HTR-8/SVneo (cell line): ENCODE results near the gene UBE2Q2.
"Not testable (repeated sequence)": the region's sequence is repeated elsewhere in the genome, so short reads cannot be mapped to it uniquely, and the experiment has no call there.

ENCODE experiments used
- DNase-seq: peaks from one replicate; pipeline ENCODE4 v3.0.0; 2011; ENCODE audit warnings: low spot score, mixed read lengths; ENCODE audit not compliant: insufficient read length
- FAIRE-seq: peaks from 2 replicates; lab custom pipeline; 2011; peaks lifted over from hg19 to GRCh38; lab: Jason Lieb, UNC

UBE2Q2 gene

DNA sequence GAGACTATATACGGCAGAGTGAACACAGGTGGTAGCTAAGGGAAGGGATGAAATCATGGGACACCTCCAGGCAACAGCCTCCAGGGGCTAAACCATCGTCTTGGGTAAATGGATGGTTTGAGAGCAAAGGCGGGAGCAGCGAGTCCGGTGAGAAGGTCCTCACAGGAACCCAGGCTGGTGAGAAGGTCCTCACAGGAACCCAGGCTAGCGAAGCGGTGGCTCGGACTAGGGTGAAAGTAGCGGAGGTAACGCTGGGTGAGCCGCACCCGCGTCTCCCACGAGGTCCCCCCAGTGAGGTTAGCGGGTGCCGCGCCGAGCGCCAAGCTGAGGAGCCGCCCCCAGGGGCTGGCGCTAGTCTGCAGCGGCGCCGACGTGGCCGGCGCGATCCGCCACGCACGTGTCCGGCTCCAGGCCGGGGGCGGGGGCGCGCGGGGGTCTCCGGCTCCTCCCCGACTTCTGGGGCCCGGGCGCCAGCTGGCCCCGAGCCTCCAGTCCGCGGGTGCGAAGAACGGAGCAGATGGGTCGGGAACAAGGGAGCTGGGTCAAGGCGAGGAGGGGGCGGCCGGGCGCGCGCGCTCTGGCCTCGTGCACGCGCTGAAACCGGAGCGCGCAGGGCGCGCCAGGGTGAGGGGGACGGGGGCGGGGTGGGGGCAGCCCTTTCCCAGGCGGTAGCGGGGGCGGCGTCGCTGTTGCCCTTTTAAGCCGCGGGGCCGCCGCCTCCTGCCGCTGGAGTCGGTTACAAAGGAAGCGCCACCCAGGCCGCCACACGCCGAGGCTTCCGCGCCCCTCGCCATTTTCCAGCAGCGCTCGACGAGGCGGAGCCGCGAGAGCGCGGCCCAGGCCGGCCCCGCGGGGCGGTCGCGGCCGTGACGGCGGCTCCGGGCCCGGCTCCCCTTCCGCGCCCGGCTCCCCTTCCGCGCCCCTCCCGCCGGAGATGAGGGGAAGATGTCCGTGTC is at the start of gene UBE2Q2:
UBE2Q2 (plus strand) TSS at position 726 of the 956 bp plus-strand sequence; CDS start at position 946, 220 bp downstream.
- no peak for FAIRE-seq

DNA sequence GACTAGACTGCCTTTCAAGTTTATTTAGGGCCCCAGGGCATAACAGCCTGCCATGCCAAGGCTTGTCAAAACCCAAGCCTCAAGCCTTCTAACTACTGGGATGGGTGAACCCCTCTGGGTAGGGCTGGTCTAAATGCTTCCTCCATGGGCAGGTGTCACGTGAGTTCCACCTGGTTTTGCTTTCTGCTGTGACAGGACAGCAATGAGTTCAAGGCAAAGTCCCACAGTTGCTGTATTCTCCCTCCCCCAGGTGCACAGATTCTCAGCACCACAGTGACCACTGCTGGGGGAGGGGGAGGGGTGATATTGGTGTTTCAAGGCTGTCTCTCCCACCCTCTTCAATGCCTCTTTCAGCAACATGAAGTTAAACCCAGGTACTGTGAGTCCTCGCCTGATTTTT is 46.9 kb upstream of the UBE2Q2 start:
- FAIRE-seq (no peak), DNase-seq (no peak)

More for the DNA sequence above, at the start of gene UBE2Q2:
- peak; percentile 59 for DNase-seq

GRCh38 chr15:75797146-75797545 is 46.1 kb upstream of the UBE2Q2 start:
- FAIRE-seq, DNase-seq: not testable (repeated sequence)

- FAIRE-seq (no peak), DNase-seq (no peak)
Measured at GRCh38 chr15:75799190-75799589, 44.1 kb upstream of the UBE2Q2 start.

- FAIRE-seq, DNase-seq: not testable (repeated sequence)
Measured at GRCh38 chr15:75800409-75800808, 42.8 kb upstream of the UBE2Q2 start.

- DNase-seq (peak; percentile 87), FAIRE-seq (no peak)
Measured at GRCh38 chr15:75801859-75802593, 41.2 kb upstream of the UBE2Q2 start.

DNA sequence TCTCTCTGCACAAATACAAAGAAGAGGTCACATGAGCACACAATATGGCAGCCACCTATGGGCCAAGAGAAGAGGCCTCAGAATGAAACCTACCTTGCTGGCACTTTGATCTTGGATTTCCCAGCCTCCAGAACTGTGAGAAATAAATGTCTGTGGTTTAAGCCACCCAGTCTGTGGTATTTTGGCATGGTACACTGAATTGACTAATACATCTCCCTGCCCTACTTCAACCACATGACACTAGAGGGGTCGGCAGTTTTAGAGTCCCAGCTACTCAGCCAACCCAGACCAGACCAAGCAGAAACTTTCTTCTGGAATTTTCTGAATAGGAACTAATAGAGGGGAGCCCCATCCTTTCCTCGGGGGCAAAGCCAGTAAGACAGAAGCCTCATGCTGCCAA is 35.8 kb upstream of the UBE2Q2 start:
- not testable (repeated sequence) for DNase-seq, FAIRE-seq

GRCh38 chr15:75808009-75808408 is 35.2 kb upstream of the UBE2Q2 start:
- not testable (repeated sequence) for DNase-seq, FAIRE-seq

- no peak for FAIRE-seq
- DNase-seq = no peak
Measured at GRCh38 chr15:75808563-75808962, 34.7 kb upstream of the UBE2Q2 start.

DNA sequence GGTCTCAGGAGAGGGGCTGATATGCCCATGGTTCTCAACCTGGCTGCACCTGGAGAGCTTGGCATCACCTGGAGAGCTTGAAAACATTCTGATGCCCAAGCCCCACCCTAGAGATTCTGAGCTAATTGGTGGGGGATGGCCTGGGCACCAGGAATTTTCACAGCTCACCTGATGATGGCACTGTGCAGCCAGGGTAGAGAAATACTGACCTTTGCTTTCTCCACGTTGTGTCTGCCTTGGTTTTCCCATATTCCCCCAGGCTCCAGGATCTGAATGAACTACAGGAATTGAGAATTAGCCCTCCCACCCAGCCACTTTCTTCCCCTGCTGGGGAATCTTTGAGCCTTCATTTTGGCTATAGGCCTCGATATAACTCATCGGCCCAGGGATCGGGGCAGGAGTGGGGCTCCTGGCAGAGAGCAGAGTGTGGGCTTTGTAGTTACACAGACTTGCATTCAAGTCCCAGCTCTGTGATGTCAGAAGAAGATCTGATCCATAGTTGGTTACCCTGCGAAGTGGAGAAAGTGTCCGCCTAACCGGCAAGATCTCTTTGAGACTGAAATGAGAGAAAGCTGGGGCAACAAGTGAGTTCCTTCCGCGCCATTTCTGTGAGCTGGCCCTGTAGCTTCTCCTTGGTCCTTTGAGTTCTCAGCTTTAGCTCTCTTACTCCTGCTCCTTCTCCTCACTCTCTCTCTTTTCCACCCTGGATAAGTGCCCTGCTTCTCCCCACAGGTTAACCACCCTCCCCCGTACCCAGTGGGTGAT is 33.1 kb upstream of the UBE2Q2 start:
- no peak for FAIRE-seq

DNA sequence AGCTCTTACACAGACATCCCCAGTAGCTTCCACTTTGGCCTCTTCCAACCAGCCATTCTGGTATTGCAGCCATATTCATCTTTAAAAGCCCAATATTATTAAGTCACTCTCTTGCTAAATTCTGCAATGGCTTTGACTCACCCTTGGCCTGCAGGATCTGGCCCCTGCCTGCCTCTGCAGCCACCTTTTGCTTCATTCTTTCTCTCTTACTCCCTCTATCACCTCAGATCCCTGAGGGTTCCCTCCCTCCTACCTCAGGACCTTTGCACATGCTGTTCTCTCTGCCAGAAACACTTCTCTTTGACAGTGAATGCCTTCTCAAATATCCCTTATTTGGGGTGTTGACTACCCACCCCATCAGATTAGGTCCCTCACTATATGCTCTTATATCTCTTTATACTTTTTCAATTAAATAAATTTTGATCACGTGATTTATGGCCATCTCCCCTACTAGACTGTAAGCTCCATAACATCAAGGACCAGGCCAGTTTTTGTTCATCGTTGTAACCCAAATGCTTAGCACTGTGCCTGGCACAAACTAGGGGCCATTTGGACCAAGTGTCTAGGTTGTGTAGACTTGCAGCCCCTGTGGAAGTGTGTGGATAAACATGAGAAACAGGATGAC is 32.3 kb upstream of the UBE2Q2 start:
- DNase-seq (no peak), FAIRE-seq (no peak)

More for the DNA sequence above, 33.1 kb upstream of the UBE2Q2 start:
- peak; percentile 57 for DNase-seq

DNA sequence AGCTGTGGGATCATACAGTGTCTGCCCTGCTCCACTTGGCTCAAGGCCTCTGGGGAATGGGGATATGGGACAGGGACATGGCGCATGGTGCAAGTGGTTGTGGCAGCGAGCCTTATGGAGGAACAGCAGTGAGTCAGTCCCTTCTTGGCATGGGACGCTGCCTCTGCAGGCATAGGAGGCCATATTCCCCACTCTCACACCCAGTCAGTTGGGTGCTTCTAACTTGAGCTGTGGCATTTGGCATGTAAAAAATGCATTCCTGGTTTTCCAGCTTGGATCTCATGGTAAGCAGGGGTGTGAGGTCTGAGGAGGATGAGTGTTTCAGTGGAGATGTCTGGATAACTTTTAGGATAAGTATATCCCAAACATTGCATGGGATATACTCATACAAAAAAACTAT is 31.6 kb upstream of the UBE2Q2 start:
- no peak for FAIRE-seq
- no peak for DNase-seq

GRCh38 chr15:75814794-75815193 is 28.5 kb upstream of the UBE2Q2 start:
- FAIRE-seq = no peak
- DNase-seq = no peak

DNA sequence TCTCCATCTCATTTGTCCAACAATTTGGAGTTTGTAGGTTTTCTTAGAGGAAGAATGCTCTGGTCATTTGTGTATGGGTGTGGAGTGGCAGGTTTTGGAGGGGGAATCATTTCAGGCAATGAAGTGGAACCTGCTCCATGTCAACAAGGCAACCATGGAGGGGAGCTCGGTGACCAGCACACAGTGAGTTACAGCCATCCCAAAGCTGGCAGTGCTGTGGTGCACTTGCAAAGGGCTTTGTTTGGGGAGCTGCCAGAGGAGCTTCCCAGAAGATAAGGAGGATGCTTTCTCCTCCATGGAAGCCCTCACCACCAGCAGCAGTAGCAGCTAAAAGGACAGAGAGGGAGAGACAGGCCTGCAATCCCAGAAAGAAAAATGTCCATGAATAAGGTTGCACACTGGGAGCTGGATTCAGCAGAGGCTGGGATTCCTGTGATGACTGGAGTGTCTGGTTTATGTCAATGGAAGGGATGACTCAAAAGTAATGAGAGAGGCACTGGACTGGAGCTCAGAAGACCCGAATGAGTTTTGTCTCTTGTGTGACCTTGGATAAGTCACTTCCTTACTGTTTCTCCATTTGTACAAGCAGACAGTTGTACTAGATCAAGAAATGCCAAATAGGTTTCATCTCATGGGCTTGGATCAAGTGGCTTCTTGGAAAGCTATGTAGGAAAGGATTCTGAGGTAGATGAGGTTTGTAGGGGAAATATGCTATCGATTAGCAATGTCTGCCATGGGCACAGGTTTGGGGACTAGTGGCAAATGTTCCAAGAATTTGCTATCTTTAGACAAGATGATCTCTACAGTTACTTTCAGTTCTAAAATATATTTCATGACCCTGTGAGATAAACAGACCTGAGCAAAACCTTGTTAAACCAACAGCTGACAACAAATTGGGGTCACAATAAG is 27.2 kb upstream of the UBE2Q2 start:
- no peak for FAIRE-seq

GRCh38 chr15:75817138-75817935 is 25.9 kb upstream of the UBE2Q2 start:
- FAIRE-seq = no peak
- DNase-seq = no peak

More for the DNA sequence above, 27.2 kb upstream of the UBE2Q2 start:
- DNase-seq = no peak

- no peak for FAIRE-seq
Measured at GRCh38 chr15:75820206-75820605, 23.0 kb upstream of the UBE2Q2 start.

DNA sequence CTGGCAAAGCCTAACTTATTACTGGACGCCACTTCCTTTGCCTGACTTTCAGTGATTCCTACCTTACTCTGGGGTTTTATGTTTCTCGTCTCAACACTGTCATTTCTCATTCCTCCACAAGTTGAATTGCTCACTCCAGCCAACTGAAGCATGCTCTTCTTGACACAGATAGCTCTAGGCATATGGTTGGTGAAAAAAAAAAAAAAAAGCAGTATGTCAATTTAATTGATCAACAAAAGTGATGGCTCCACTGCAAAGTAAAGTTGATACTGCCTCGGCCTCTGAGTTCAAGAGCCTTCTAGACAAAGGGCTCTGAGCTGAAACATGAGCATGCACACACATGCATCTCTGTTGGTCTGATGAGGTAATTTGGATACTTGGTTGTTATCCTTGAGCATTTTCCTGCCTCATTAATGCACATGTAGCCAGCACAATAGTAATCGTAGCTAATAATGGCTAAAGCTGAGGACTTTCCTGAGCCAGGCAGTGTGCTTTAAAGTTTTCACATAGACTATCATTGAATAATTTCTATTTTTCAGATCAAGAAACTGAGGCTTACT is 21.4 kb upstream of the UBE2Q2 start:
- FAIRE-seq = no peak
- no peak for DNase-seq

More at GRCh38 chr15:75820206-75820605, 23.0 kb upstream of the UBE2Q2 start:
- DNase-seq = no peak
